HG03135 (cell line): ENCODE results near the gene BAIAP2L2.

ENCODE experiments used
- ATAC-seq: cut with Tn5 transposase; IDR thresholded peaks from one replicate; pipeline ENCODE4 v1.9.1; 2021; ENCODE audit warnings: mild to moderate bottlenecking, moderate library complexity; ENCODE audit not compliant: unreplicated experiment

BAIAP2L2 gene

GRCh38 chr22:38108561-38109319 lies 1.7 kb downstream of the BAIAP2L2 start:
- no peak for ATAC-seq

DNA sequence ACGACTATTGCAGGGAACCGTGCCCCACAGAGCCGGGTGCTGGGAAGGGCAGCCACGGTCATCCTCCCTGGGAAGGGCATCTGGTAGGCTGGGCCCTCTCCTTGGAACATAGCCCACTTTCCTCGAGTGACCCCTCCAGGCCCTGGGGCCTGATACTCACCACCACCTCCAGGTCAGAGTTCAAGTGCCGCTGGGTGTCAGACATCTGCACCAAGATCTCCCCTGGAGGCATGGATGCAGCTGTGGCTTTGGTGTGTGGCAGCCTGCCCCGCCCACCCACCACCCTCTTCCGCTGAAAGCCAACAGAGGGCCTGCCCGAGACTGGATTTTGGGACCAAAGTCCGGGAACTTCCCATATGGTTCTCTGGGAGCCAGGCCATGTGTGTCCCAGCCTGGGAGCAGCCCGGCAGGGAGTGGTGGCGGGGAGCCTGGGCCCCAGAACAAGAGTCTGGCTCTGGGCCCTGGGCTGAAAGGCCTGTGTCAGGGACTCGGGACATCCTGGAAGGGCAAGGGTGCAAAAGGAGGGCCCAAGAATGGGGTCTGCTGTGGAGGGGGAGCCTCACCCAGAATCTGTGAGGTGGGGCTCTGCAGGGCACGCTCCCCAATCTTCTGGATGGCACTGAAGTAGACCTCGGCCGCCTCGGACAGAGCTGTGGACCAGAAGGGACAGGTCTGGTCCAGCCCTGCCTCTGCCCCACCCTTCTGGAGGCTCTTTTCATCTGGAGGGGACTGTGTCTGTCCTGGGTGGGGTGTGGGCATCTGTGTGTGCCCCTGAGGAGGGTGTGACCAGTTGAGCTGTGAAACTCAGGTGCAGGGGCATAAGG lies 2.6 kb downstream of the BAIAP2L2 start:
- ATAC-seq, result no peak

DNA sequence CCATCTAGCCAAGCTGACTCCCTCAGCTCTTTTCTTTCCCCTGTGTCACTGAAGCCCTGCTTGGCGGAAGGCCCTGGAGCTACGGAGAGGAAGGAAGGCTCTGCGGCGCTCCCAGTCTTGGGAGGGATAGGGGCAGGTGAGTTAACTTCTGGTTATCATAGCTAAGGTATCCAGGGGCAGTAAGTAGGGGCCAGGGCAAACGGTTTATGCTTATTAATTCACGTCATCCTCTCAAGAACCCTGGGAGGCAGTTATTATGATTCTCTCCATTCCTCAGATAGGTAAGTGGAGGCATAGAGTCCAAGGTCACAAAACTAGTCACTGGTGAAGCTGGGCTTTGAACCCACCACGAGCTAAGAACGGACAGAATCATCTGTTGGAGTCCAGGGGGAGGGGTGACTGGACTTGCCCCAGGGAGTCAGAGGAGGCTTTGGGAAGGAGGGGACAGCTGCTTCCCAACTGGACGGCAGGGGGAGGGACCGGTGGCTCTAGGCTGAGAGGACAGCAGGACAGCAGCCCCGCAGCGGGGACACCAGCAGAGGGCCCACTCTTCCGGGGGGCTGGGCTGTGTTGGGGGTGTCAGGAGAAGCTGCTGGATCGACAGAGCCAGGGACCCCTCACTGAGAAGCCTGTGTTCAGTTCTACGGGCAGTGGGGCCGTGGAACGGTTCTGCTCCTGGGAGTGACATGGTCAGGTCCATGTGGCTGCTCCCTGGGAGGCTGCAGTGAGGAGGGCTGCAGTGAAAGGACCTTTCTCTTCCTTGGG lies 3.5 kb downstream of the BAIAP2L2 start:
- ATAC-seq, result no peak

DNA sequence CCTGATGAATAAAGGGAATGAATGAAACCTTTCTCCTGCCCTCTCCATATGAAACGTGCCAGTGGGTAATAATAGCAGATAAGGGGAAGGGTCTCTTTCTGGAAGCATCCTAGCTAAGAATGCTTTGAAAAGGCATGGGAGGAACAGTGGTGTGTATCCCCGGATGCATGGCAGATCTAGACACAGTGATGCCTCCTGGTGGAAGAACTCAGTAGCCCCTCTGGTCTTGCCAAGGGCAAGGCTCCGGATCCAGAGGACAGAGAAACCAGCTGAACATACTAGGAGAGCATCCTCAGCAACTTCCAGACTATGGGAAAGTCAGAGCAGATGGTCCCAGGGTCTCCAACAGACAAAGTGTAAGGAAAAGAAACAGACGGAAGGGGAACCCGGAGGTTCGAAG lies 6.4 kb downstream of the BAIAP2L2 start:
- ATAC-seq, result no peak

DNA sequence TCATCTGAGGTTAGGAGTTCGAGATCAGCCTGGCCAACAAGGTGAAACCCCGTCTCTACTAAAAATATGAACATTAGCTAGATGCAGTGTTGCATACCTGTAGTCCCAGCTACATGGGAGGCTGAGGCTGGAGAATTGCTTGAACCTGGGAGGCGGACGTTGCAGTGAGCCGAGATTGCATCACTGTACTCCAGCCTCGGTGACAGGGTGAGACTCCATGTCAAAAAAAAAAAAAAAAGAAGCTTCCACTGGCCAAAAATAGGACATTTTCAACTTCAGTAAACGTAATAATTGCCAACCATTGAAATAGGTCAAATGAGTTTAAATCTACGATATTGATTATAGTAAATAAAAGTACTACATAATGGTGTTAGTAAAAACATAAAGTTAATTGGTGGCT lies 6.8 kb downstream of the BAIAP2L2 start:
- no peak for ATAC-seq

- no peak for ATAC-seq
Observed at GRCh38 chr22:38098410-38099249, 11.9 kb downstream of the BAIAP2L2 start.

GRCh38 chr22:38097557-38098409 lies 12.7 kb downstream of the BAIAP2L2 start:
- ATAC-seq, result no peak

DNA sequence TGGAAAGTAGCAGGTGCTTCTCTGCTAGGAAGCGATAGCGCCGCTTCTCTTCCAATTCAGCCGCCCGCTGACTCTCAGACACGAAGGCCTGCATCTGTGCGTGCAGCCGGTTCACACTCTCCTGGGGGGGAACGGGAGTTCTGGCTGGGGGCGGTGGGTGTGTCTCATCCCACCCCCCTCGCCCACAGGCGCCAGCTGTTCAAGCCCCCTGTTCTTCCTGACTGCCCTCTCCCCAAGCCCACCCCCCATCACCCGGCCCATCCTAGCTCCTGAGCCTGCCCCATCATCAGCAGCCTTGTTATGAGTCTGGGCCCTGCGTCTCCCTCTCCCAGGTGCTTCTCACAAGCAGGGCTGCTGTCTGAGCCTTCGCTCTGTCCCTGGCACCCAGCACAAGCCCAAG lies 13.4 kb downstream of the BAIAP2L2 start:
- no peak for ATAC-seq

DNA sequence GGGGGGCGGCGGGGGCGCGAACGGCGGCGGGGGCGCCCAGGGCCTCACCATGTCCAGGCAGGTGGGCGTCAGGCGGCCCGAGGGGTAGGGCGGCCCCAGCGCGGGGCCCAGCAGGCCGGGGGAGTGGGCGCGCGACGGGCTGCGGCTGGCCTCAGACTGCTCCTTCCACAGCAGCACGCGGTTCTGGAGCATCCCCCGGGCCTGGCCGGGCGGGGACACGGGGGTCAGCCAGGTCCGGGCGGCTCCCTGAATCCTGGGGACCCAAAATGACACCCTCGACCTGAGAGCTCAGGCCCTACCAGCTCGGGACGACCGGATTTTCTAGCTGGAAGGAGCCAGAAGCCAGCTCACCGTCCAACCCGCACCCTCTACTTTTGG lies 21.0 kb downstream of the BAIAP2L2 start:
- ATAC-seq, result no peak

GRCh38 chr22:38088629-38089473 lies 21.6 kb downstream of the BAIAP2L2 start:
- ATAC-seq, result no peak

GRCh38 chr22:38087855-38088254 lies 22.6 kb downstream of the BAIAP2L2 start:
- ATAC-seq, result no peak

DNA sequence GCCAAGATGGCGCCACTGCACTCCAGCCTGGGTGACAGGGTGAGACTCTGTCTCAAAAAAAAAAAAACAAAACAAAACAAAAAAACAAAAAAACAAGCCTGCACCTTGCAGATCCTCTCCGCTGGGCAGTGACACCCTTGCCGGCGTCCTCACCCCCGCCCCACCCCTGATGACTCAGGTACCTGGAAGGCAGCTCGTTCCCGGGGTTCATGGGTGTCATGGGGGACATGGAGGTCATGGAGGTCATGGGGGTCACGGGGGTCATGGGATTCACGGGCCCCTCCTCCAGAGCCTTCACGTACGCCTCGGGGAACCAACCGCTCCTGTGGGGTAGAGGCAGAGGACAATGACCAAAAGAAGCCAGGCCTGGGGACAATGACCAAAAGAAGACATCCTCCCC lies 23.5 kb downstream of the BAIAP2L2 start:
- ATAC-seq, result no peak

DNA sequence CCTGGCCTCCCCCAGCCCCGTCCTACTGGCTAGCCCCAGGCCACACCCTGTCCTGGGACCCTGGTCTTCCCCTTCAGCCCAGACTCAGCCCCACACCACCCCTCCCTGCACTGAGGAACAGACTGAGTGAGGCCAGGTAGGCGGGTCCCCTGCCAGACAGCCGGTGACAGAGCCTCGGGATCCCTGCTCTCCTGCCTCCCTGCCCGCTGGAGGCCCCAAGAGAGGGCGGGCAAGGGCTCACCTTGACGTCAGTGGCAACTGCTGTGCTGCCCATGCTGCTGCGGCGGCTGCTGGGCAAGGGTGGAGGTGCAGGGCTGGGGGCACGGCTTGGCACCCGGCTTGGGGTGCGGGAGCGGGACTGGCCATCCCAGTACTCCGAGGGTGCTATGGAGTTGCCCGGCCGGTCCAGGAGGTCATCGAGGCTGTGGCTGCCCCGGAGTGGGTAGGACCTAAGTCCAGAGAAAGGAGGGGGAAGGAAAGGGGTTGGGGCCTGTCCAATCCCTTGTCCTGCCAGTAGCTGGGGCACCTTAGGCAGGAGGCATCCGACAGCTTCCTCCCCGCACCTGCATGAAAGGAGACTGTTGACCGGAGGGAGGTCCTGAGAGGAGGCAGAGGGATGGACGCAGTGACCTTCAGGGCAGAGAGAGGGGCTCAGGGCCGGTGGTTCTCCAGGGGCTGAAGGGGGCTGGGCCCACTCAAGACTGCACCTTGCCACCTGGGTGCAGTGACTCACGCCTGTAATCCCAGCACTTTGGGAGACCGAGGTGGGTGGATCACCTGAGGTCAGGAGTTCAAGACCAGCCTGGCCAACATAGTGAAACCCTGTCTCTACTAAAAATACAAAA lies 24.3 kb downstream of the BAIAP2L2 start:
- no peak for ATAC-seq

- no peak for ATAC-seq
Observed at GRCh38 chr22:38085501-38085900, 25.0 kb downstream of the BAIAP2L2 start.

- ATAC-seq, result no peak
Observed at GRCh38 chr22:38085056-38085455, 25.4 kb downstream of the BAIAP2L2 start.

- ATAC-seq, result no peak
Observed at GRCh38 chr22:38083931-38084631, 26.4 kb downstream of the BAIAP2L2 start, which contains the start of gene SLC16A8. SLC16A8 (minus strand) TSS chr22:38084184; CDS start chr22:38082873, 1,311 bp downstream.
